Head of caudate nucleus (tissue), 42 donors: ENCODE data around the gene GRK7.

Experiments
- DNase-seq, 42 donors: peaks; one replicate each; pipeline versions ENCODE4 v3.0.0 to v3.0.0-alpha.2; 2020 to 2021; ENCODE audit warnings: mixed read lengths in 7 of 42
- intact Hi-C: fragments of 100-400 bp; cut with DNase I; formaldehyde crosslinking; loops from one replicate; pipeline ENCODE4 v1.15.0; 2022

GRK7 gene

DNA sequence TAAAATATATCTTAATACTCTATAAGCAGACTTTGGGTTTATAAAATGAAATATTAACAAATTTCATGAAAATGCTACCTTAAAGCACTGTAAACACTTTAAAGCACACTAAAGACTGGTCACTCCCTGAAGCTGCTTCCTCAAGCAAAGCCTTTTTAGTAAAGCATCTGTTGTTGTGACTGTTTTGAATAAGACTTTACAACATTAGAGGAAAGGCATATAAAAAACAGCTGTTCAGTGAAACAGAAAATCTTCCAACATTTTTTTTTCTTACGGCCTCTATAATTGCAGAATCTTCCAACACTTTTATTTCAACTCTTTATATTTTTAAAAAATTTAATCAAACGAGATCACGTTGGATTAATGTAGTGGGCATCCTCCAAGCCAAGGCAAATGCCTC lies 48.1 kb downstream of the GRK7 start:
- DNase-seq: no peak
- intact Hi-C loops: no loop called here

DNA sequence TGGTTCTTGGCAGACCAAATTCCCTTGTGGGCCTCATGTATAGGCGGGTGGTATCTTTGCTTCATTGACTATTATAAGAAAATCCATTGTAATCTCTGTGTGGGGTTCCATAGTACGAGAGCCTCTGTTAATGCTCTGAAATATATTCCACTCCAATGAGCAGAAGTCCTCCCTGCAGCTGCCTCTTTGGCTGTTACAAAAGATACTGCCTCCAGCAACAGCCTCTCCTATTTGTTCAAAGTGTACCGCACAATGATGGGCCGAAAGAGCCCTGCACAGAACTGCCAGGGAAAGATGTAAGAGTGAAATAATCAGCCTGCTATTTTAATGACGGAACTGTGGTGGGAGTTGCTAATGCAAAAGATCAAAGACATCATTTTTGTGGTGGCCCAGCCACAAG lies 48.9 kb downstream of the GRK7 start:
- DNase-seq: no peak
- intact Hi-C loops: no loop called here

DNA sequence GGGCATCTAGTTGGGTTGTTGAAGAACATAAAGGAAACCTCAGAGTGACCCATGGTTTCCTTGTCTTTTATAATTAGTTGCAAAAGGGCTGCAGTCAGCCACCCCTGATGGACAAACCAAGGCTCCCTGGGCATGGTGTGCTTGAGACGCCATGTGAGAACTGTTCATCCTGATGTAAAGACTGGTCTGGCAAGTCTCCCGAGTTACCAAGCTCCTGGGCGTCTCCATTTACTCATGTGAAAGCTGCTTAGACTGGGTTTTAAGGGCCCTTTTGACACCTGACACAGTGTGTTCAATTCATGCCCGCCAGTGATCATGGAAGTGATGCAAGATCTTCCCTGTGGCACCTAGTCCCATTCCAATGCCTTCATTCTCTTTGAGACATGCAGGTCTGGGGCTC lies 49.4 kb downstream of the GRK7 start:
- intact Hi-C loops: no loop called here
- no peak for DNase-seq
